OCI-LY3 (cell line): ENCODE data around the gene TBXA2R.

ENCODE experiments used
- CTCF ChIP-seq: fragments of 200-600, 300-600 bp; sonication (generic); IDR thresholded peaks from 2 replicates; pipeline ENCODE4 v1.5.1; 2014; ENCODE audit warnings: antibody characterized with exemption, low read length, low read depth
- EZH2phosphoT487 ChIP-seq: fragments of 200-600 bp; shearing (Covaris generic); IDR thresholded peaks from 2 replicates; pipeline ENCODE4 v1.6.1; 2018; ENCODE audit warnings: antibody characterized with exemption, mixed run types, low read depth

- TF ChIP-seq CTCF (no peak), EZH2phosphoT487 (no peak)
These were observed 27.9 kb upstream of the TBXA2R start for GRCh38 chr19:3634496-3635045.
